IPS DF 4.7 (cell line): ENCODE measurements around the gene ZNF488.
"Not testable (repeated sequence)": the region's sequence is repeated elsewhere in the genome, so short reads cannot be mapped to it uniquely, and the experiment has no call there.

ENCODE experiments used
- DNase-seq: peaks from one replicate; pipeline ENCODE4 v3.0.0-alpha.2; 2013; ENCODE audit warnings: low spot score; ENCODE audit errors: extremely low read depth

ZNF488 gene

DNA sequence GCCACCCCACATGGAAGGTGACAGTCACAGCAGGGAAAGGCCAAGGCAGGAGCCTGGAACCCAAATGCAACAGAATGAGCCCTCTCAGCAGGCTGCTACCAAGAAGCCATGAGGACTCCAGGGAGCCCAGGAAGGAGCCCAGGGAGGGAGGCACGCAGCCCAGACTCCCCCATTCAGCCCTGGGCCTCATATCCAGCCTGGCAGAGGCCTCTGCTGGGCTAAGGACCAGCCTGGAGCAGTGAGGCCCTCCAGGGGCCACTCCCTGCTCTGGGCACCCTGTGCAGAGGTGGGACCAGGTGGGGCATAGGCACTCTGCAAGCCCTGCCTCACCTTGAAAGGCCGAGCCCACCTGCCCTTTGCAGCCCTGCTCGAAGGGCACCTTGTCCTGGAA is 25.8 kb upstream of the ZNF488 start:
- no peak for DNase-seq

GRCh38 chr10:47409171-47409865 is 25.2 kb upstream of the ZNF488 start:
- no peak for DNase-seq

DNA sequence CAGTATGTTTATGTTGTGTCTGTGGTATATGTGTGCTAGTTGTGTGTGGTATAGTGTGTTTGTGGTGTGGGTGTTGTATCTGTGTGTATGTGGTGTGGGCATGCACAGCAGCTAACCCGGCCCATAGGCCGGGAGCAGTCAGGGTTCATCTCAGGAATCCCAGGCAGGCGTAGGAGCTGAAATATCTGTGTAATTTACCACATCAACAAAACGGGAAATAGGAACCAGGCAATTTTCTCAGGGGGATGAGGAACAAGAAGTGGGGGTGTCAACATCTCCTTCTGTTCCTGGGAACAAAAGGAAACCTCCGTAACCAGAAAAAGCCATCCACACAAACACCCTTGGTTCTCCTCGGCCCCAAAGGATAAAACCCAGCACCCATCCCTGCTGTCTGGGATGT is 24.5 kb upstream of the ZNF488 start:
- no peak for DNase-seq

GRCh38 chr10:47406870-47407691 is 23.0 kb upstream of the ZNF488 start:
- DNase-seq = no peak

DNA sequence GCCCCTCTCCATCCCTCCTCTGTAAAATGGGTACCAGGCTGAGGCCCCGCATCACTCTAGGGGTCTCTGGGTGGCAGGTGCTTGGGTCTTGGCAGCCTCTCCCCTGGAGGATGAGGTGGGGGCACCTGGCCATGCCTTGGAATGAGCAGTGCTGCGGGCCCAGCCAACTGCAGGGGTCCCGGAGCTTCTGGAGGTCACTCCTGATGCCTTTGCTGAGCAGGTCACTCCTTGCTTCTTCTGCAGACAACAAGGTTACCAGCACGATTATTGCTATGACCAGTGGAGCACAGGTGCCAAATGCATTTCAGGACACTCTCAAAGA is 22.4 kb upstream of the ZNF488 start:
- DNase-seq = no peak

DNA sequence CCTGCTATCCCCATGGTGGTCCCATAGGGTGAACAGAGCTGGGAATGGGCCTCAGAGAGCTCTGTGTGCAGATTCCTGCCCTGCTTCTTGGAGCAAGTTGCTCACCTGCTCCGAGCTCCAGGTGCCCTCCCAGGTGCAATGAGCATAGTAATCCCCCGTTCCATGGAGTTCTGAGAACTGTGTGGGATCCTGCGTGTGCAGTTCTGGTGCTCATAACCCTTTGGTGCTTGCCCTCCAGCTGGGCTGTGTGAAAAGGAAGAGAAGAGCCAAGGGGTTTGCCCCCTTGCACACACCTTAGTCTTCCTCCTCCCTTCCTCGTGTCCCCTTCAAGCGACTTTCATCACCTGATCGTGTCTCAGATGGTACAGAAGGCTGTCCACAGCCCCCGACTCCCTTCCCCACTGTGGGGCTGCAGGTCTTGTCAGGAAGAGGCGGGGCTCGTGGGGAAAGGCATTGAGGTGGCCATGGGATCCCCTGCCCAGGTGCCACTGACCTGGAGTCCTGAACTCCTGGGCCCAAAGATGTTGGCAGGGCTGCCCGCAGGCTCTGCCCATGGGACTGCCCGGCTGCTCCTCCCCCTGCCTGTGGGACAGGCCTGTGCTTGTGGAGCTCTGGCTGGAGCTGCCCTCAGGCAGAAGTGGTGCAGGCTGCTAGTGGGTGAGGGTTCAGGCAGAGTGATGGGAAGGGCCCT is 21.9 kb upstream of the ZNF488 start:
- DNase-seq = no peak

- no peak for DNase-seq
These were observed 20.8 kb upstream of the ZNF488 start for GRCh38 chr10:47404937-47405336.

GRCh38 chr10:47404446-47404845 is 20.4 kb upstream of the ZNF488 start:
- no peak for DNase-seq

- DNase-seq = no peak
These were observed 19.6 kb upstream of the ZNF488 start for GRCh38 chr10:47403446-47404318.

DNA sequence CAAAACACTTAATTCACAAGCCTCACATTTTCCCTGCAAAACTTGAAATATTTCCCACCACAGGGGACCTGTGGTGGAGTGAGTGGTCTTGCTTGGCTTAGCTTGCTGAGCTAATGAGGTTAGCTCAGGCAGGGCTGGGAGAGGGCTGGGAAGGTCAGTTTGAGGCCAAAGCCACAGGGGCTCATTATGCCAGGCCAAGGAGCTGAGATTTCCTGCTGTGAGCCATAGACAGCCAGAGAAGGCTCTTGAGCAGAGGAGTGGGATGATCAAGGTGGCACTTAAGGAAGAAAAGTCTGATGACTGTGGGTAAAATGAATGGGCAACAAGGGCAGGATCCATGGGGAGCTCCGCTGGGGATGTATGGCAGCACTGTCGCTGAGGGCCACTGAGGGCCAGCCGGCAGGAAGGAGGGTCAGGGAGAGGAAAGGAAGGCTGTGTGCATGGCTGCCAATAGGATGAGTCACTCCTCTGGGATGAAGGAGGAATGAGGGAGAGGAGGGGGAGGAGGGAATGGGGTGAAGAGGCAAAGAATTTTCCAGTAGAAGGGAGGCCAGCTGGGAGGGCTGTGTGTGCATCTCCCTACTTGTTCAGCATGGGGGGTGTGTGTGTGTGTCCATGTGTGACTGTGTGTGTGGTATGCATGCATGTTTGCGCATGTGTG is 18.7 kb upstream of the ZNF488 start:
- peak; percentile 71 for DNase-seq

DNA sequence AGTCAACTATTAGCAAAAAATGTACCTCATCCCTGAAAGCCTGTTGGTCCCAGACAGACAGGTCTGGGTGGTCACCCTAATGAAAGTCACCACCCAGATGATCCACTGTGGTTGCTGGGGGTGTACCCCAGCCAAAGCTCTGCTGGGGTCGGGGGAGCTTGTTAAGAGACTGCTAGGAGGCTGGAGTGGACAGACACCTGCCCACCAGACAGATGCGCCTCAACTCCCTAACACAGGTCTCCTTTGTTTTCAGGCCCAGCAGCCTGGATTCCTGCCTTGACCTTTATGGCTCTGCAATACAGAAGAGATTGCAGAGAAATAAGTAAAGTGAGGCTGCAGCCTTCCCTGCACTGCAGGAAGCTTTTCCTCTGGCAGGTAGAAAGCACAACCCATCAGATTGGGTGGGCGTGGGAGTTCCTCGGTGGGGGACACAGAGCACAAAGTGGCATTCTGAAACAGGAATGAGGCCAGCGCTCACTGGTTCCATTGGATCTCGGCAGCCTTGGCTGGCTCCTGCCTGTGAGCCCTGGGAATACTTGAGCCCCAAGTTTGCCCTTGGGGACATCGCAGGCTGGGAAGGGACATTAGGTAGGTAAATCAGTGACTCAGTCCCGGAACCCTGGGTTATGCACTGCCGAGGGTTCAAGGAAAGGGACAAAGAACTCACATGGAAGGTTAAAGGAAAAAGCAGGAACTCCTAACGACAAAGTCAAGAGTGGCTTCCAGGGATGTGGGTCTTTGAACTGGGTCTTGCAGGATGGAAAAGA is 18.0 kb upstream of the ZNF488 start:
- DNase-seq = no peak

DNA sequence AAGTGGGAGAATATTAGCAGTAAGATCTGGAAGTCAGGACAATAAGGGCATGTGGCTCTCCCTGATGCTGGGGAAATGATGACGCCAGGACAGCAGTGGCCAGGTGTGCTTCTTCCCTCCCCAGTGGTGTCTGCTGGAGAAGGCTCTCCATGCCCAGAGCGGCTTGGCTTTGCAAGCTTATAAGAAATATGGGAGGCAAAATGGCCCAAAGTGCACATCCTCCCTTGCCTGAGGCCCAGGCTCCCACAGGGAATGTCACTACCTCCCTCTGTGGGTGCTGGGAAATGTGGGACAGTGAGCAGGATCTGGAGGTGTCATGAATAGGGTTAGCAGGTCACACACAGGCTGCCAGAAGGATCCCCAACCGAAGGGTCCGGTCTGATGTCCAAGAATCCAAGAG is 17.1 kb upstream of the ZNF488 start:
- no peak for DNase-seq

DNA sequence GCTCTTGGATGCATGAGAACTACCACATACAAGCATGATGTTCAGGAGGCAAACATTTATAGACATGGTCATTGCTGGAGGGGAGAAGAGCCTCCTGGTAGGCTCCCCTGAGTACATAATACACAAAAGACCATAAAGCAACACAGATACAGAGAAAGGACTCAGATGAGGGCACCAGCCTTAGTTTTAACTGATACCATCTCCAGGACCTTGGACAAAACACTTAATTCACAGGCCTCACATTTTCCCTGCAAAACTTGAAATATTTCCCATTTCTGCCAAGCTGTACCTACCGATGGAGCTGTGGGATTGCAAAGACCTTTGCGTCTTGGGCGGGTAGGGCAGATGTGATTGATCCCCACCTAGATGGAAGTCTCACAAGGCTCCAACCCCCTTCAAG is 16.7 kb upstream of the ZNF488 start:
- DNase-seq = no peak

DNA sequence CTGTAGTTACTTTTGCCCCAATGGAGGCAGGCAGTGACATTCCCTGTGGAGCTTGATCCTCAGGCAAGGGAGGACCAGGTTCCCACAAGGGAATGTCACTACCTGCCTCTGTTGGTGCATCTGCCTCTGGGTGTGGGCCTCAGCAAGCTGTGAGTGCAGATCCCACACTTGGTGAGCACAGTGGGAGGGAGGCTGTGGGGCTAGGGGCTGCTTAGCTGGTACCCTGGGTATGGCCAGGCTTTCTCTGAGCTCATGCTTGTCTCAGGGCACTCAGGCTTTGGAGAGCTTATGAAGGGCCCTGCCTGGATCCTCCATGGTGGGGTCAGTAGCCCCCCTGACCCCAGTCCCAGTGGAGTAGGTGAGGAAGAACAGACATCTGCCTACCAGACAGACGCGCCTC is 16.2 kb upstream of the ZNF488 start:
- DNase-seq = no peak

GRCh38 chr10:47397256-47397655 is 13.2 kb upstream of the ZNF488 start:
- DNase-seq = no peak

GRCh38 chr10:47396311-47396717 is 12.2 kb upstream of the ZNF488 start:
- DNase-seq = no peak

DNA sequence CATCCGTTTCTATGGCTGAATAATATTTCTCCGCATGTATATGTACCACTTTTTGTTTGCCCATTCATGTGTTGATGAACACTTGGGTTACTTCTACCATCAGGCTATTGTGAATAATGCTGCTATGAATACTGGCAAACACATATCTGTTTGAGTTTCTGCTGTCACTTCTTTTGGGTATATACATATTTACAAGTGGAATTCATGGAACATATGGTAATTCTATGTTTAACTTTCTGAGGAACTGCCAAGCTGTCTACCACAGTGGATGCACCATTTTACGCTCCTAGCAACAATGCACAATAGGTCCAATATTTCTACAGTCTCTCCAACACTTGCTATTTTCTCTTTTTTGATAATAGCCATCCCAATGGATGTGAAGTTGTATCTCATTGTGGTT is 5.5 kb upstream of the ZNF488 start:
- DNase-seq = no peak

GRCh38 chr10:47388879-47389278 is 4.8 kb upstream of the ZNF488 start:
- no peak for DNase-seq

DNA sequence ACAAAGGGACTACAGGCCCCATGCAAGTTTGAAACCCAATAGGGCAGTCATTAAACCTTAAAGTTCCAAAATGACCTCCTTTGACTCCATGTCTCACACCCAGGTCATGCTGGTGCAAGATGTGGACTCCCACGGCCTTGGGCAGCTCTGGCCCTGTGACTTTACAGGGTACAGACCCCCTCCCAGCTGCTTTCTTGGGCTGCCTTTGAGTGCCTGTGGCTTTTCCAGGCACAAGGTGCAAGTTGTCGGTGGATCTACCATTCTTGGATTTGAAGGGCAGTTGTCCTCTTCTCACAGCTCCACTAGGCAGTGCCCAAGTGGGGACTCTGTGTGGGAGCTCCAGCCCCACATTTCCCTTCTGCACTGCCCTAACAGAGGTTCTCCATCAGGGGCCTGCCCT is 2.0 kb upstream of the ZNF488 start:
- not testable (repeated sequence) for DNase-seq
